GM12878 (cell line): Measurements from ENCODE around the gene CRNKL1. TPM values are rescaled to one million over a fixed set of nuclear protein-coding genes. Genes with fewer than 3 reads are reported as not detected.

Experiments used
- ATAC-seq: fragments of 200-7000 bp; cut with Tn5 transposase; 3 replicates; pipeline ENCODE4 v1.9.1; 2020; ENCODE audit warnings: mild to moderate bottlenecking, moderate library complexity
- BruUV-seq: library from RNA; stranded (reverse); fragments of 400-500 nt; replicated peaks from 2 replicates; lab custom pipeline; 2021; lab: Mats Ljungman, UMichigan
- CTCF ChIA-PET: fragments of 300-600 bp; sonication (Branson Sonifier 250); formaldehyde crosslinking; extraction: SDS; loops from one replicate; lab custom pipeline; 2021; ENCODE audit warnings: inconsistent platforms; lab: Yijun Ruan, JAX
- POLR2A ChIA-PET: fragments of 350-600 bp; formaldehyde crosslinking; extraction: SDS; loops from one replicate; lab custom pipeline; 2021; ENCODE audit warnings: inconsistent platforms; lab: Charles Lee
- RAD21 ChIA-PET: fragments of 300-600 bp; sonication (Branson Sonifier 250); formaldehyde crosslinking; loops from one replicate; lab custom pipeline; 2023; ENCODE audit warnings: antibody characterized with exemption; ENCODE audit not compliant: unreplicated experiment; lab: Charles Lee
- SMC1A ChIA-PET: fragments of 300-600 bp; sonication (Branson Sonifier 250); formaldehyde crosslinking; loops from one replicate; lab custom pipeline; 2023; ENCODE audit not compliant: unreplicated experiment, uncharacterized antibody; lab: Charles Lee
- DNase-seq: peaks from one replicate; pipeline ENCODE4 v3.0.0-alpha.2; 2011; ENCODE audit warnings: low read depth, low spot score
- FAIRE-seq: peaks from 3 replicates; lab custom pipeline; 2011; peaks lifted over from hg19 to GRCh38; lab: Jason Lieb, UNC
- H2AFZ ChIP-seq: 2 replicates; pipeline ENCODE4 v1.6.0; 2011; ENCODE audit warnings: low read depth, low read length, control low read depth; ENCODE audit not compliant: control insufficient read depth
- H3K27ac ChIP-seq: 2 replicates; pipeline ENCODE4 v1.5.1; 2011; ENCODE audit warnings: control low read depth; ENCODE audit not compliant: control insufficient read depth, insufficient read depth
- H3K27me3 ChIP-seq, 2 experiments: replicated peaks in 1 of 2; 2 replicates each; pipeline versions ENCODE4 v1.6.0 to v1.6.1; 2011; ENCODE audit warnings: low read length in 1 of 2; ENCODE audit not compliant: control insufficient read depth in 2 of 2, insufficient read depth in 2 of 2
- H3K36me3 ChIP-seq, 2 experiments: 2 replicates each; pipeline ENCODE4 v1.5.1; 2011; ENCODE audit warnings: low read length in 1 of 2; ENCODE audit not compliant: control insufficient read depth in 2 of 2, insufficient read depth in 2 of 2
- H3K4me1 ChIP-seq: 2 replicates; pipeline ENCODE4 v1.6.1; 2011; ENCODE audit warnings: mild to moderate bottlenecking, low read length, moderate library complexity, mixed read lengths; ENCODE audit not compliant: control insufficient read depth, insufficient read depth
- H3K4me2 ChIP-seq: 2 replicates; pipeline ENCODE4 v1.6.0; 2011; ENCODE audit warnings: control low read depth; ENCODE audit not compliant: control insufficient read depth, insufficient read depth
- H3K4me3 ChIP-seq: fragments of 200-600 bp; sonication (generic); 2 replicates; pipeline ENCODE4 v1.5.1; 2016
- H3K79me2 ChIP-seq: 2 replicates; pipeline ENCODE4 v1.6.0; 2011; ENCODE audit warnings: low read length; ENCODE audit not compliant: control insufficient read depth, insufficient read depth
- H3K9ac ChIP-seq: 2 replicates; pipeline ENCODE4 v1.8.0; 2011; ENCODE audit warnings: low read length, control low read depth, mixed read lengths; ENCODE audit not compliant: control insufficient read depth, insufficient read depth
- H3K9me3 ChIP-seq: replicated peaks from 3 replicates; pipeline ENCODE4 v1.5.1; 2011; ENCODE audit warnings: mild to moderate bottlenecking, low read length; ENCODE audit not compliant: control insufficient read depth, insufficient read depth
- H4K20me1 ChIP-seq: 2 replicates; pipeline ENCODE4 v1.6.0; 2011; ENCODE audit not compliant: control insufficient read depth, insufficient read depth
- CBX5 ChIP-seq: sonication (generic); IDR thresholded peaks from 2 replicates; pipeline ENCODE4 v1.6.1; 2016; ENCODE audit warnings: low read depth, moderate library complexity, mild to moderate bottlenecking, inconsistent platforms
- CREM ChIP-seq: IDR thresholded peaks from 2 replicates; pipeline ENCODE4 v1.6.1; 2014; ENCODE audit warnings: antibody characterized with exemption, low read depth
- EZH2 ChIP-seq: IDR thresholded peaks from 2 replicates; pipeline ENCODE4 v1.6.1; 2012; ENCODE audit warnings: low read depth, mild to moderate bottlenecking, control low read depth, inconsistent platforms, low read length, borderline replicate concordance; ENCODE audit not compliant: control insufficient read depth
- GATAD2B ChIP-seq: fragments of 450-650 bp; conservative IDR thresholded peaks from 2 replicates; pipeline ENCODE4 v1.6.1; 2017; ENCODE audit warnings: low read depth, mild to moderate bottlenecking, moderate library complexity
- HDAC6 ChIP-seq: fragments of 200-600 bp; sonication (generic); IDR thresholded peaks from one replicate; pipeline ENCODE4 v1.8.0; 2017; ENCODE audit warnings: antibody characterized with exemption; ENCODE audit not compliant: unreplicated experiment
- JUNB ChIP-seq: IDR thresholded peaks from 2 replicates; pipeline ENCODE4 v1.6.1; 2016; ENCODE audit warnings: antibody characterized with exemption, mild to moderate bottlenecking
- JUND ChIP-seq: IDR thresholded peaks from 2 replicates; pipeline ENCODE4 v1.6.1; 2012; ENCODE audit warnings: low read depth, mild to moderate bottlenecking, low read length, improper control_type of control experiment, moderate library complexity
- MYB ChIP-seq: fragments of 150-350 bp; IDR thresholded peaks from 2 replicates; pipeline ENCODE4 v1.6.1; 2014; ENCODE audit warnings: mild to moderate bottlenecking, low read depth, low read length, borderline replicate concordance
- NFIC ChIP-seq: IDR thresholded peaks from 2 replicates; pipeline ENCODE4 v1.6.1; 2012; ENCODE audit warnings: low read depth, mild to moderate bottlenecking, inconsistent platforms, low read length, moderate library complexity
- NFYB ChIP-seq: IDR thresholded peaks from 2 replicates; pipeline ENCODE4 v1.6.1; 2011; ENCODE audit warnings: low read depth, mild to moderate bottlenecking, low read length, improper control_type of control experiment, moderate library complexity; ENCODE audit not compliant: insufficient read depth
- SMAD5 ChIP-seq: IDR thresholded peaks from 2 replicates; pipeline ENCODE4 v1.6.1; 2016; ENCODE audit warnings: antibody characterized with exemption, low read depth
- SUPT20H ChIP-seq: IDR thresholded peaks from 2 replicates; pipeline ENCODE4 v1.6.1; 2011; ENCODE audit warnings: low read depth, mild to moderate bottlenecking, low read length, moderate library complexity, borderline replicate concordance; ENCODE audit not compliant: control insufficient read depth
- WRNIP1 ChIP-seq: IDR thresholded peaks from 2 replicates; pipeline ENCODE4 v1.6.1; 2011; ENCODE audit warnings: low read depth, low read length, improper control_type of control experiment, borderline replicate concordance
- ZBTB11 ChIP-seq: fragments of 450-650 bp; formaldehyde crosslinking; IDR thresholded peaks from 2 replicates; pipeline ENCODE4 v1.5.0; 2022; ENCODE audit warnings: mild to moderate bottlenecking, missing genetic modification characterization
- ZBTB40 ChIP-seq: fragments of 450-650 bp; IDR thresholded peaks from 2 replicates; pipeline ENCODE4 v1.6.1; 2016; ENCODE audit warnings: mild to moderate bottlenecking, moderate library complexity, borderline replicate concordance
- WGBS: methylation state at CpG from one replicate; pipeline ENCODE4 v1.1.6; 2016; ENCODE audit warnings: low lambda C conversion rate; ENCODE audit not compliant: insufficient replicate concordance, insufficient coverage; ENCODE audit errors: missing lambda C conversion rate; 5-methylcytosine and 5-hydroxymethylcytosine counted together
- in situ Hi-C: fragments of 300-500 bp; cut with MboI; formaldehyde crosslinking; loops from 9 replicates; pipeline ENCODE4 v1.14.3; 2018; ENCODE audit warnings: mixed read lengths
- intact Hi-C: fragments of 100-400 bp; cut with micrococcal nuclease; formaldehyde crosslinking; loops from one replicate; pipeline ENCODE4 v1.14.2; 2022; ENCODE audit not compliant: unreplicated experiment
- polyA plus RNA-seq, 11 experiments: library from polyadenylated mRNA; depleted of rRNA in 4 of 11; unstranded in 6 of 11; stranded (reverse) in 5 of 11; fragments of >200 nt; fragmentation: Nextera tagmentation in 4 of 11; fragmentation: Illumina TruSeq in 1 of 11; extraction: Ambion mirVana in 4 of 11; extraction: Trizol in 1 of 11; gene quantifications; 1 replicate in 1 of 11; 2 replicates in 10 of 11; pipeline versions ENCODE4 v1.2.1 to v1.2.3, GENCODE V29; 2011 to 2016; ENCODE audit warnings: inconsistent platforms in 2 of 11, missing spikeins in 2 of 11, low read depth in 1 of 11
- total RNA-seq, 4 experiments: library from RNA; depleted of rRNA in 3 of 4; stranded (reverse); fragments of >200 nt in 3 of 4; fragmentation: Illumina TruSeq in 1 of 4; extraction: Trizol in 1 of 4; gene quantifications; 2 replicates each; pipeline versions ENCODE4 v1.2.1 to v1.2.3, GENCODE V29; 2013 to 2021
- TF ChIP-seq, protein P1 (sequence below): fragments of 450-650 bp; IDR thresholded peaks from 2 replicates; pipeline ENCODE4 v1.6.1; 2014; ENCODE audit warnings: mild to moderate bottlenecking

CRNKL1 gene
- total and polyA plus RNA-seq, 10 of the 15 experiments (the other 5 are each of a cell fraction or from before 2014, with no cell fraction given): 9.5 to 28.4 (median 17.5) TPM

DNA sequence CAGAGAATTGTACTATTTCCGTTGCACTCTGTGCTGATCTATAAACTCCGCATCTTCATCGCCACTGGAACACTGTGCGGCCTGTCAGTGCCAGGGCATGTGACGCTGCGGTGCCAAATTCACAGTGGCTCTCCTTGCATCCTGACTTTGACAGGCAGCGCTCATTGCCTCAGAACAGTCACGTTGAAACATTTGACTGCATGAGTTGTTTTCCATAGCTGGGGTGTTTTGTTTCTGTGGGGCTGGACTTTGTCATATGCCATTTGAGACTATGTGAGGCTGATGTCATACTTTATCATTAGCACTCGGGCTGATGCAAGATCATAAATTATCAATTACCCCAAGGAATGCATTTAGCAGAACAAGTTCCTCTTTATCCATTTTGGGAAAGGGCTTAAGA lies 32.8 kb upstream of the CRNKL1 start:
- no peak for DNase-seq
- H3K79me2 ChIP-seq: no peaks in the 10 kb centered on the region
- H2AFZ ChIP-seq: no peak overlapping the region
- H3K27me3 ChIP-seq: no peaks in the 10 kb centered on the region; a peak in 2 of 4 replicates
- intact Hi-C loops: loop anchor here (2.0 to 10.0 kb wide), 3 partner anchors 280 to 510 kb away; partner anchors contain the start of gene INSM1
- no peak overlapping the region for H3K9ac ChIP-seq
- BruUV-seq: no TSS peak
- ChIA-PET SMC1A (interaction anchor here (1.1 to 1.8 kb wide), 3 partner anchors 152 to 509 kb away, joined by 5 to 7 read pairs (median 5); no protein-coding TSS in a partner anchor), RAD21 (interaction anchor here (1.2 to 3.0 kb wide), 4 partner anchors 153 to 740 kb away, joined by 3 to 18 read pairs (median 4); no protein-coding TSS in a partner anchor), POLR2A (no interaction called here), CTCF (interaction anchor here (0.6 to 4.6 kb wide), 9 partner anchors 145 to 509 kb away, joined by 3 to 57 read pairs (median 6); no protein-coding TSS in a partner anchor)
- no peak overlapping the region for H3K4me3 ChIP-seq
- WGBS: 50% methylated on average over 9 of the region's 9 CpGs
- H3K27ac ChIP-seq: no peak overlapping the region
- H3K4me2 ChIP-seq: no peak overlapping the region
- no peak for FAIRE-seq
- ATAC-seq: no peak
- in situ Hi-C loops: no loop called here
- H3K4me1 ChIP-seq: no peaks in the 10 kb centered on the region
- H3K36me3 ChIP-seq: no peaks in the 10 kb centered on the region
- H3K9me3 ChIP-seq: no peaks in the 10 kb centered on the region
- no peaks in the 10 kb centered on the region for H4K20me1 ChIP-seq
- no peak for TF ChIP-seq GATAD2B
- TF ChIP-seq SUPT20H: no peak
- no peak for TF ChIP-seq JUNB
- TF ChIP-seq CREM: no peak
- TF ChIP-seq JUND: no peak
- no peak for TF ChIP-seq NFYB
- TF ChIP-seq EZH2: no peak
- no peak for TF ChIP-seq WRNIP1
- TF ChIP-seq SMAD5: no peak
- TF ChIP-seq, protein P1, sequence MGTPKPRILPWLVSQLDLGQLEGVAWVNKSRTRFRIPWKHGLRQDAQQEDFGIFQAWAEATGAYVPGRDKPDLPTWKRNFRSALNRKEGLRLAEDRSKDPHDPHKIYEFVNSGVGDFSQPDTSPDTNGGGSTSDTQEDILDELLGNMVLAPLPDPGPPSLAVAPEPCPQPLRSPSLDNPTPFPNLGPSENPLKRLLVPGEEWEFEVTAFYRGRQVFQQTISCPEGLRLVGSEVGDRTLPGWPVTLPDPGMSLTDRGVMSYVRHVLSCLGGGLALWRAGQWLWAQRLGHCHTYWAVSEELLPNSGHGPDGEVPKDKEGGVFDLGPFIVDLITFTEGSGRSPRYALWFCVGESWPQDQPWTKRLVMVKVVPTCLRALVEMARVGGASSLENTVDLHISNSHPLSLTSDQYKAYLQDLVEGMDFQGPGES: no peak
- TF ChIP-seq NFIC: no peak
- TF ChIP-seq CBX5: no peak
- no peak for TF ChIP-seq HDAC6
- no peak for TF ChIP-seq ZBTB11 (CRISPR knock-in tag)
- no peak for TF ChIP-seq ZBTB40
- no peak for TF ChIP-seq MYB
